ENCODE measurements around the gene COL9A2. TPM values are rescaled to one million over a fixed set of nuclear protein-coding genes. Genes with fewer than 3 reads are reported as not detected.
"Not testable (repeated sequence)": the region's sequence is repeated elsewhere in the genome, so short reads cannot be mapped to it uniquely, and the experiment has no call there.

COL9A2 gene
- total RNA-seq, 1 donor from 2014 or later, result 2.1 TPM

- H3K27me3 Mint-ChIP-seq (ENCODE audit: unreplicated experiment), result peaks cover 36% of the 10 kb centered on the region
- no peak for TF ChIP-seq CTCF (IDR thresholded peaks at IDR 0.05)
- H3K4me1 Mint-ChIP-seq (ENCODE audit: unreplicated experiment), result peaks cover 1% of the 10 kb centered on the region
- peaks cover 8% of the 10 kb centered on the region for H3K9me3 Mint-ChIP-seq (ENCODE audit: unreplicated experiment)
- H3K36me3 Mint-ChIP-seq (ENCODE audit: unreplicated experiment), result no peaks in the 10 kb centered on the region
- DNase-seq (ENCODE audit: extremely low spot score, unreplicated experiment), result no peak
- H3K27ac Mint-ChIP-seq (ENCODE audit: unreplicated experiment), result no peak overlapping the region
- H3K4me3 Mint-ChIP-seq (ENCODE audit: unreplicated experiment), result no peak overlapping the region
Observed at GRCh38 chr1:40339420-40340323, 22.6 kb upstream of the COL9A2 start.

- Mint-ChIP-seq H3K9me3 (ENCODE audit: unreplicated experiment) (peaks cover 8% of the 10 kb centered on the region), H3K4me1 (ENCODE audit: unreplicated experiment) (peaks cover 1% of the 10 kb centered on the region), H3K4me3 (ENCODE audit: unreplicated experiment) (no peak overlapping the region), H3K27ac (ENCODE audit: unreplicated experiment) (no peak overlapping the region), H3K36me3 (ENCODE audit: unreplicated experiment) (no peaks in the 10 kb centered on the region), H3K27me3 (ENCODE audit: unreplicated experiment) (peaks cover 38% of the 10 kb centered on the region)
- DNase-seq (ENCODE audit: extremely low spot score, unreplicated experiment), result peak; percentile 93
- peak; percentile 99 for TF ChIP-seq CTCF (IDR thresholded peaks at IDR 0.05)
Observed at GRCh38 chr1:40338745-40339419, 21.8 kb upstream of the COL9A2 start.

DNA sequence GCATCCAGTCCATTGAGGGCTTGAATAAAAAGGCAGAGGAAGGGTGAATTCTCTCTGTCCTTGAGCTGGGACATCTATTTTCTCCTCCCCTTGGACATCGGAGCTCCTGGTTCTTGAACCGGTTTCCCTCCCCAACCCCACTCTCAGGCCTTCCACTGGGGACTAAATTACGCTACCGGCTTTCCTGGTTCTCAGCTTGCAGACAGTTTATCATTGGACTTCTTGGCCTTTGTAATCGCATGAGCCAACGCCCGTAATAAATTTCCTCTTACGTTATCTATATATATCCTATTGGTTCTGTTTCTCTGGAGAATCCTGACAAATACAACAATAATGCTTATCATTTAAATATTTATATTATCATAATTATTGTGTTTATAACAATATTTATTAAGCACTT is 20.4 kb upstream of the COL9A2 start:
- no peak for TF ChIP-seq CTCF (IDR thresholded peaks at IDR 0.05)
- Mint-ChIP-seq H3K4me3 (ENCODE audit: unreplicated experiment) (no peak overlapping the region), H3K9me3 (ENCODE audit: unreplicated experiment) (peaks cover 8% of the 10 kb centered on the region), H3K36me3 (ENCODE audit: unreplicated experiment) (peaks cover 2% of the 10 kb centered on the region), H3K27me3 (ENCODE audit: unreplicated experiment) (peaks cover 36% of the 10 kb centered on the region), H3K4me1 (ENCODE audit: unreplicated experiment) (peaks cover 1% of the 10 kb centered on the region), H3K27ac (ENCODE audit: unreplicated experiment) (no peak overlapping the region)
- DNase-seq (ENCODE audit: extremely low spot score, unreplicated experiment), result no peak

GRCh38 chr1:40332695-40333094 is 15.6 kb upstream of the COL9A2 start:
- no peak overlapping the region for H3K4me3 Mint-ChIP-seq (ENCODE audit: unreplicated experiment)
- peaks cover 40% of the 10 kb centered on the region for H3K27me3 Mint-ChIP-seq (ENCODE audit: unreplicated experiment)
- no peak overlapping the region for H3K27ac Mint-ChIP-seq (ENCODE audit: unreplicated experiment)
- DNase-seq (ENCODE audit: extremely low spot score, unreplicated experiment), result no peak
- H3K36me3 Mint-ChIP-seq (ENCODE audit: unreplicated experiment), result peaks cover 2% of the 10 kb centered on the region
- H3K4me1 Mint-ChIP-seq (ENCODE audit: unreplicated experiment), result no peaks in the 10 kb centered on the region
- no peak for TF ChIP-seq CTCF (IDR thresholded peaks at IDR 0.05)
- H3K9me3 Mint-ChIP-seq (ENCODE audit: unreplicated experiment), result no peaks in the 10 kb centered on the region

- not testable (repeated sequence) for H3K36me3 Mint-ChIP-seq (ENCODE audit: unreplicated experiment); H3K4me3 Mint-ChIP-seq (ENCODE audit: unreplicated experiment)
- peaks cover 38% of the 10 kb centered on the region for H3K27me3 Mint-ChIP-seq (ENCODE audit: unreplicated experiment)
Observed at GRCh38 chr1:40331403-40331802, 14.3 kb upstream of the COL9A2 start.

More at GRCh38 chr1:40331403-40331802, 14.3 kb upstream of the COL9A2 start:
- not testable (repeated sequence) for H3K9me3 Mint-ChIP-seq (ENCODE audit: unreplicated experiment); DNase-seq (ENCODE audit: extremely low spot score, unreplicated experiment); H3K27ac Mint-ChIP-seq (ENCODE audit: unreplicated experiment); H3K4me1 Mint-ChIP-seq (ENCODE audit: unreplicated experiment)

All from osteocyte (in vitro differentiated cells).